Activated T-helper 2 cell treated with anti-CD3 and anti-CD28 coated beads, Interferon-gamma antibody, Interleukin-2, Interleukin-4, amounts not matched to agents 10 μg/mL and 5 μg/mL and 100 μg/mL, durations not matched to agents 14 hours and 24 hours and 36 hours (primary cell): Measurements from ENCODE around the gene LGI4. TPM values are rescaled to one million over a fixed set of nuclear protein-coding genes. Genes with fewer than 3 reads are reported as not detected.

Experiments used
- DNase-seq: peaks from one replicate; pipeline ENCODE4 v3.0.0; 2021; ENCODE audit warnings: low spot score
- H3K27ac Mint-ChIP-seq: one replicate; pipeline ENCODE4 v1.8.0; 2021; ENCODE audit warnings: mixed read lengths
- H3K27me3 Mint-ChIP-seq: one replicate; pipeline ENCODE4 v1.8.0; 2021; ENCODE audit warnings: low read depth, mixed read lengths
- H3K36me3 Mint-ChIP-seq: one replicate; pipeline ENCODE4 v1.8.0; 2021; ENCODE audit warnings: low read depth, mixed read lengths
- H3K4me1 Mint-ChIP-seq: one replicate; pipeline ENCODE4 v1.8.0; 2021; ENCODE audit warnings: low read depth, mixed read lengths
- H3K4me3 Mint-ChIP-seq: one replicate; pipeline ENCODE4 v1.8.0; 2021; ENCODE audit warnings: low read depth, mild to moderate bottlenecking, moderate library complexity, mixed read lengths
- H3K9me3 Mint-ChIP-seq: one replicate; pipeline ENCODE4 v1.8.0; 2021; ENCODE audit warnings: mixed read lengths
- intact Hi-C: fragments of 100-400 bp; cut with micrococcal nuclease; formaldehyde crosslinking; loops from one replicate; pipeline ENCODE4 v1.15.1; 2023
- total RNA-seq: library from RNA; stranded (reverse); gene quantifications from 2 replicates; pipeline ENCODE4 v1.2.3, GENCODE V29; 2022

LGI4 gene
- total RNA-seq, 1 donor from 2014 or later = 0.27 TPM

DNA sequence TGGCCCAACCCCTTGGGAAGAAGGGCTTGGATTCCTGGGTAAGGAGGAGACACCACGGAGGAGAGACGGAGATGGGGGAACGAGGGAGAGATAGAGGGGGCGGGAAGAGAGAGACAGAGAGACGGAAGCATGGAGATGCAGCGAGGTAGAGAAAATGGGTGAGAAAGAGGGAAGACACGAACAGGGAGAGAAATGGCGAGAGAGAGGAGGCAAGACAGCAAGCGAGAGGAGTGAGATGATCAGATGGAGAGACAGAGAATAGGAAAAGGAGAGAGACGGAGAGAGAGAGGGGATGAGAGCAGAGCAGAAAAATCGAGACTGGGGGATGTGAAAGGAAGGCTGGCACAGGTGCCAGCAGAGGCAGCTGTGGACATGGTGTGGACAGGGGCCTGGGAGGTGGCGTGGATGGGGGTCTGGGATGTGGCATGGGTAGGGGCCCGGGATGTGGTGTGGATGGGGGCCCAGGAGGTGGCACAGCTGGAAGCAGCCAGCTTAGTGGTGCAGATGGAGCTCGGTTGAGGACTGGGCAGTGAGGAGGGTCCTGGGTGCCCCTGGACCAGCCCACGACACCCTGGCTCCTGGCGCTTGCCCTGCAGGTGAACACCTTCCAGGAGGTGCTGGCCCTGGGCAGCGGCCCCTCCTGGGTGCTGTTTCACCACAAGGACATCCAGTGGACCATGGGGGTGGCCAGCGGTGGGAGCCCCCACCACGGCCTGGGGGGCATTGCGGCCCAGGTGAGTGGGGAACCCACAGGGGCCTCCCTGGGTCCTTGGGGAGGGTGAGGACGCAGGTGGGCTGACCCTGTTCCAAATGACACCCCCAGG is 59.4 kb downstream of the LGI4 start:
- H3K27ac Mint-ChIP-seq = no peak overlapping the region
- no peak overlapping the region for H3K4me3 Mint-ChIP-seq
- no peaks in the 10 kb centered on the region for H3K9me3 Mint-ChIP-seq
- H3K4me1 Mint-ChIP-seq = no peaks in the 10 kb centered on the region
- DNase-seq = no peak
- intact Hi-C loops = no loop called here
- H3K36me3 Mint-ChIP-seq = no peaks in the 10 kb centered on the region
- H3K27me3 Mint-ChIP-seq = no peaks in the 10 kb centered on the region

Other genes starting within 250 kb of the LGI4 start
- 3.3 and 3.5 TPM in 2 replicates for gene ZNF30, start 208.2 kb downstream of the LGI4 start, total RNA-seq
- gene ZNF792, start 170.8 kb downstream of the LGI4 start, total RNA-seq = 9.9 and 10.0 TPM in 2 replicates
- 260 TPM in 2 replicates for gene GRAMD1A, start 134.7 kb downstream of the LGI4 start, total RNA-seq
- 2.7 and 3.6 TPM in 2 replicates for gene SCN1B, start 104.6 kb downstream of the LGI4 start, total RNA-seq
- 0.07 and 0.11 TPM in 2 replicates for gene HPN, start 93.3 kb downstream of the LGI4 start, total RNA-seq
- gene FXYD3, start 19.2 kb downstream of the LGI4 start, total RNA-seq = not detected in 2 replicates
- 0.71 TPM in 1 of 2 replicates, not detected in the other for gene FXYD1, start 3.8 kb upstream of the LGI4 start, total RNA-seq
- gene FXYD7, start 8.2 kb upstream of the LGI4 start, total RNA-seq = 0.28 TPM in 1 of 2 replicates, not detected in the other
- gene FXYD5, start 19.7 kb upstream of the LGI4 start, total RNA-seq = 257 and 271 TPM in 2 replicates
- gene FAM187B, start 93.7 kb upstream of the LGI4 start, total RNA-seq = not detected in 2 replicates
- 0.30 and 1.0 TPM in 2 replicates for gene LSR, start 113.9 kb upstream of the LGI4 start, total RNA-seq
- gene USF2, start 133.9 kb upstream of the LGI4 start, total RNA-seq = 135 and 142 TPM in 2 replicates
- 0.25 and 0.37 TPM in 2 replicates for gene HAMP, start 147.5 kb upstream of the LGI4 start, total RNA-seq
- gene MAG, start 157.1 kb upstream of the LGI4 start, total RNA-seq = 0.32 and 0.37 TPM in 2 replicates
- 4.0 and 5.5 TPM in 2 replicates for gene CD22, start 194.1 kb upstream of the LGI4 start, total RNA-seq
- gene FFAR1, start 212.8 kb upstream of the LGI4 start, total RNA-seq = 0.09 and 0.21 TPM in 2 replicates
- gene FFAR3, start 223.4 kb upstream of the LGI4 start, total RNA-seq = 0.92 and 1.2 TPM in 2 replicates
- 0.18 and 0.51 TPM in 2 replicates for gene GPR42, start 236.0 kb upstream of the LGI4 start, total RNA-seq